NCI-H187 (cell line): ENCODE data around the gene NRXN3.
"Not testable (repeated sequence)": the region's sequence is repeated elsewhere in the genome, so short reads cannot be mapped to it uniquely, and the experiment has no call there.

Experiments
- DNase-seq, 2 experiments: peaks; one replicate each; lab custom pipeline; 2025; lab: John Stamatoyannopoulos, UW

The NRXN3 gene

GRCh38 chr14:79011091-79011919 is 841.1 kb downstream of the NRXN3 start:
- DNase-seq: peak; percentile 8 to 60

GRCh38 chr14:79011920-79012204 is 841.7 kb downstream of the NRXN3 start:
- no peak for DNase-seq

- peak in 1 of 2 experiments; percentile 35 for DNase-seq
Measured at GRCh38 chr14:79016828-79017505, 846.8 kb downstream of the NRXN3 start.

- DNase-seq: no peak
Measured at GRCh38 chr14:79017561-79017960, 847.4 kb downstream of the NRXN3 start.

GRCh38 chr14:79018836-79019235 is 848.7 kb downstream of the NRXN3 start:
- no peak for DNase-seq

GRCh38 chr14:79019898-79020297 is 849.7 kb downstream of the NRXN3 start:
- not testable (repeated sequence) for DNase-seq

- DNase-seq: no peak
Measured at GRCh38 chr14:79021766-79022165, 851.6 kb downstream of the NRXN3 start.

GRCh38 chr14:79027138-79027537 is 857.0 kb downstream of the NRXN3 start:
- DNase-seq: no peak

- DNase-seq: no peak
Measured at GRCh38 chr14:79028281-79028680, 858.1 kb downstream of the NRXN3 start.

GRCh38 chr14:79036441-79036840 is 866.3 kb downstream of the NRXN3 start:
- no peak for DNase-seq

- DNase-seq: no peak
Measured at GRCh38 chr14:79037106-79037505, 866.9 kb downstream of the NRXN3 start.

- peak in 1 of 2 experiments; percentile 47 for DNase-seq
Measured at GRCh38 chr14:79037593-79037992, 867.4 kb downstream of the NRXN3 start.

GRCh38 chr14:79040790-79041189 is 870.6 kb downstream of the NRXN3 start:
- no peak for DNase-seq

GRCh38 chr14:79043194-79043889 is 873.2 kb downstream of the NRXN3 start:
- no peak for DNase-seq

- no peak for DNase-seq
Measured at GRCh38 chr14:79044894-79045624, 874.9 kb downstream of the NRXN3 start.

GRCh38 chr14:79050787-79051727 is 880.9 kb downstream of the NRXN3 start:
- DNase-seq: no peak

GRCh38 chr14:79051742-79052141 is 881.6 kb downstream of the NRXN3 start:
- DNase-seq: no peak

GRCh38 chr14:79056879-79057278 is 886.7 kb downstream of the NRXN3 start:
- no peak for DNase-seq

GRCh38 chr14:79057333-79057732 is 887.2 kb downstream of the NRXN3 start:
- no peak for DNase-seq

- DNase-seq: no peak
Measured at GRCh38 chr14:79062226-79062625, 892.1 kb downstream of the NRXN3 start.

GRCh38 chr14:79064214-79064613 is 894.0 kb downstream of the NRXN3 start:
- DNase-seq: no peak
